Fibroblast of skin of right quadriceps (primary cell): ENCODE results near the gene SYNDIG1.

Source experiments
- DNase-seq: peaks from one replicate; pipeline ENCODE4 v3.0.0-alpha.2; 2013

SYNDIG1 gene

DNA sequence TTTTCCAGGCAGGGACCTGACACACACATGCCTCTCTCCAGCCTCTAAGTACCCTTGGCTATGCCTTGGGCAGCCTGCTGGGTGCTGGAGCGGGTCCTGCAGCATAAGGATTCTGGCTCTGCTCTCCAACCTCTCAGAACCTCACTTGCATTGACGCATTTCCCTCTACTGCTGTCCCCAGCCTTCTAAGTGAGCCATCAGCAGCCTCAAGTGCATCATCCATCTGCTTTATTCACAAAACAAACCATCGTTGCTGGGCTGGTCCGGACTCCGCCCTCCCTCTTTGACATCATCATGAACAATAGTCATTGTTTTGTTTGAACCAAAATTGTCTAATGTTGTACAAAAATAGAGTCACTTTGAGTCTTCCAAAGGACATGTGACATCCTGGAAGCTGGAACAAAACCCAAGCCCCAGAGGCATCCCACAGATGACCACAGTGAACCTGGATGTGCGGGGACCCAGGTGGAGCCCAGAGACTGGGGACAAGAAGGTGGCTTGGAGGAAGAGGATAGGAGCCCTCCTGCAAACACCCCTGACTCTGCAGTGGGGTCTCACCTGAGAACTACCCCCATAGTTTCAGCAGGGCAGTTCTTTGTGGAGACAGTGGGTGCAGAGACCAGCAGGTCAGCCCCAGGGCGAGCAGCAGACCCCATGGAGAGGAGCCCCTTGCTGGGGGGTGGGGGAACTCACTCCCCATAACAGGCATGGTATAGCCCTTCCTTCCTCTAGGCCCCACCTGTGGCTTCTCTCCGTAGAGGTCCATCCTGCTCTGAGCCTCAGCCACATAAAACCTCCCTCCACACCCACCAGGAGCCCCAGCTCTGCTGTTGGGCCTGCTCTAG is 230.1 kb downstream of the SYNDIG1 start:
- DNase-seq, result no peak

DNA sequence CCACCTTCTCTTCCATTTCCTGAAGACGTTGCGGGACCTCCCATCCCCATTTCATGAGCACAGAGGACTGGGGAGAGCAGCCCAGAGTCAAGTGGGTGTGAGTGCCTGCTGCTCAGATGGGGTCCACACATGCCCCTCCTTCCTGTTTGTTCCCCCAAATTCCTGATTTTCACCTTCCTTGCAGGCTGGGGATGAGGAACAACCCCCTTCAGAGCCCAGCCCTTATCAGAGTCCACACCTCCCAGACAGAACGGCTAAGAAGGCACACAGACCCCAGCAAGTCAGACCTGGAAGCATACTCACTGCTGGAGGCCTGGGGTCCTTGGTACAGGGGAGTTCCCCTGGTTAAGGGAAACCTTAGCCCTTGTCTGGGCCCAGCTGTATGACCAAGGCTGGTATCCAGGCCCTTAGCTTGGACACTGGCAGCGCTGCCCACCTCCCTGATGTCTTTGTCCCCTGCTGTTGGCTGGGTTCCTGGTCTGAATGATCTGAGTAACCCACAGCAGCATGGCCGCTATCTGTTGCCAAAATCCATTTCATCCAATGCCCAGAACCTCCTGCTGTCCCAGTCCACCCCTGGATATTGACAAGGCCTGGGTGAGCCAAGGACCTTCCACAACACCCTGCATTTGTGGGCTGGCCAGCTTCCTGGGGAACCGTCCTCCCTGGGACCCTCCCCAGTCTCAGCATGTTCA is 230.9 kb downstream of the SYNDIG1 start:
- no peak for DNase-seq

DNA sequence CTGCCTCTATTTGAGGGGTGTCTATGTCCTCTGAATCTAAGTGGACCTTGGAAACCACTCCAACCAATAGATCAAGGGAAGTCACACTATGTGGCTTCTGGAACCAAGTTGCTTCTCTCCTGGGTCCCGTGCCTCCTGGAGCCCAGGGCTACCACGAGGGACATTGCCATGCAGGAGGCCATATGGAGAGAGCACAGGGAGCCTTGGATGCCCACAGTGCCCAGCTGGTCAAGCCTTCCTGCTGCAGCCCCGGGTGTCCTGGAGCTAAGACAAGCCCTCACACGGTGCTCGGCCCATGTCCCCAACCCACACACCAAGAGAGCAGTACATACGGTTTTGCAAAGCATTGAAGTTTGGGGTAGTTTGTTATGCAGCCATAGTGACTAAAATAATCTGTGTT is 231.6 kb downstream of the SYNDIG1 start:
- DNase-seq, result no peak

DNA sequence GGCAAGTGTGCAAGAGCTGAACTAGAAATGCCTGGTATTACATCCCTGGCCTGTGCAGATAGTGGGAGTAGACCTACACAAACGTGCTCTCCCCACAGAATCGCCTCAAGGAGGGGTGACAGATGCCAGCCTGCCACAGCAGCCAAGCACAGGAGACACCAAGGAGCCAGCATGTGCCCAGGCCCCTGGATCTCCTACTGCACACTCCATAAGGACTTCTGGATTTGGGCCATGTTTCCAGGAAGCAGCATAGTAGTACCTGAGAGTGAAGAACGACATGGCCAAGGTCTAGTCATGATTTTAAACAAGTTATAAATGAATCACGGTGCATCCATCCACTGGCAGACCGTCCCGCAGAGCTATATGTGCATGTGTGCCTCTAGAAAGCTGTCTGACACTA is 232.2 kb downstream of the SYNDIG1 start:
- DNase-seq, result no peak

DNA sequence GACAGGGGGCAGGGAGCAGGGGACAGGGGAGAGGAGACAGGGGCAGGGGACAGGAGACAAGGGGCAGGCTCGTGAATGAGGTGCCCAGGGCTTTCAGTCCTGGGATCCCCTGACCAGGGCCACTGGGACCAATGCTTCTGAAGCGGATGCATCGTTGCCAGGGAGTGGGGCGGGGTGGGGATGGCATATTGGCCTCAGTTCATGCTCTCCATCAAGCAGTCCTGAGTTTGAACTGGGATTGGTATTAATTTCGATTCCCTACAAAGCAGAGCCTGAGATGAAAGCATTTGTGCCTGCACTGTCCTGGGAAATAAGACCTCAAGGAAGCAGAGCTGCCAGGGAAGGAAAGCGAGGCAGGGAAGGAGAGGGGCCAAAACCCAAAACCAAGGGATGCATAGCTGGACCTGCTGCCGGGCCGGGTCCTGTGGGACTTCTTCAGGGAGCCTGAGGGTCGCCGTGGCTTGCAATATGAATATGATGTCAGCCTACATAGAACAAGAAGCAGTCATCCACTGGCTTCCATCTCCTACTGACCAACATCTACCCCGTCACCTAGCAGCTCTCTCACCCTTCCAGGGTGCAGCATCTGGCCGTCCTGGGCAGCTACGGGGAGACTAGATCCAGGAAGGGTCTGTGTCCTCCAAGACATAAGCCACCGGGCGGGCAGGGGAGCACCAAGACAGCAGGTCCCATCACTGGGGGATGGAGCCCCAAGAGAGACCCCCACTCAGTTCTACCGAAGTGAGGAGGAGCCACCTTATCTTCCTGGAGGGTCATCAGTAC is 233.3 kb downstream of the SYNDIG1 start:
- DNase-seq, result no peak

DNA sequence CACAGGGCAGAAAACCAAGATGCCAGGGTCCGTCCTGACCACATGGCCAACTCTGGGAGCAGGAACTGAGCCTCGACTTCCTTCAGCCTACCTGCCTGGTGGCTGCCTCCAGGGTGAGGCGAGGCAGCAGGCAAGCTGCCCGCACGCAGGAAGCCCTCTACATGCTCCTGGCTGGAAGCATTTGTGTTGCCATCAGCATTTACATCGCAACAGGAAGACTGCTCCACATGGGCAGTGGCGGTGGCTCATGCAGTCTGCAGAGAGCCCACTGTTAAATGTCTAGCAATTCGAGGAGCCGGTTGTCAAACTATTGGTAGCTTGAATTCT is 233.8 kb downstream of the SYNDIG1 start:
- no peak for DNase-seq

DNA sequence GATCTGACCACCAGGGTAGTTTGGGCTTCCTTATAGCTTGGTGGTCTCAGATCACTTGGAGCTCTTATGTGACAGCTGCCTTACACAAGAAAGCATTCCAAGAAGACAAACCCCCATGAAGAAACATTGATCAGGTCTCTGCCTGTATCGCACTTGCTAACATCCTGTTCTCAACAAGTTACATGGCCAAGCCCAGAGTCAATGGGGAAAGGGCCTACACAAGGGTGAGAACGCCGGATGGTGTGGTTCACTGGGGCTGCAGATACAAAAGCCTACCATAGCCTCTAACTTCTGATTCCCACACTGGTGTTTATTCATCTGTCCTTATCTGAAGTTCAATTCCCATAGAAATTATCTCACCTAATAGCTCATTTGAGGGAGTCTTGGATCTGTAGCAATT is 235.5 kb downstream of the SYNDIG1 start:
- DNase-seq, result no peak

DNA sequence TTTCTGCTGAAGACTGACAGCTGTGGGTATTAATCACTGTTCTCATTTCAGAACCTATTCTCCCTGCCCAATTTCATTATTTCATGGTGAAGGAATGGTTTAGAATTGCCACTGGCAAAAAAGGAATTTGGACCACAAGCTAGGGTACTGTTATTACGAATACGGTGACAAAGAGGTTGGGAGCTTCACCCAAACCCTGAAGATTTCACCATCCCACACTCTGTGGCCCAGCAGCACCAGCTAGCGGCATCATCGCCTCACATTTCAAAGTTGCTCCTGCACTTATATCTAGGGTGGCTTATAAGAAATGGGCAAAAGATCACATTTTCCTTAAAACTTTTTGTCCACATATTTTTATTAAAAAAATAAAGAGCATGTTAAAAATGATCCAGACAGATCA is 236.1 kb downstream of the SYNDIG1 start:
- DNase-seq, result no peak

DNA sequence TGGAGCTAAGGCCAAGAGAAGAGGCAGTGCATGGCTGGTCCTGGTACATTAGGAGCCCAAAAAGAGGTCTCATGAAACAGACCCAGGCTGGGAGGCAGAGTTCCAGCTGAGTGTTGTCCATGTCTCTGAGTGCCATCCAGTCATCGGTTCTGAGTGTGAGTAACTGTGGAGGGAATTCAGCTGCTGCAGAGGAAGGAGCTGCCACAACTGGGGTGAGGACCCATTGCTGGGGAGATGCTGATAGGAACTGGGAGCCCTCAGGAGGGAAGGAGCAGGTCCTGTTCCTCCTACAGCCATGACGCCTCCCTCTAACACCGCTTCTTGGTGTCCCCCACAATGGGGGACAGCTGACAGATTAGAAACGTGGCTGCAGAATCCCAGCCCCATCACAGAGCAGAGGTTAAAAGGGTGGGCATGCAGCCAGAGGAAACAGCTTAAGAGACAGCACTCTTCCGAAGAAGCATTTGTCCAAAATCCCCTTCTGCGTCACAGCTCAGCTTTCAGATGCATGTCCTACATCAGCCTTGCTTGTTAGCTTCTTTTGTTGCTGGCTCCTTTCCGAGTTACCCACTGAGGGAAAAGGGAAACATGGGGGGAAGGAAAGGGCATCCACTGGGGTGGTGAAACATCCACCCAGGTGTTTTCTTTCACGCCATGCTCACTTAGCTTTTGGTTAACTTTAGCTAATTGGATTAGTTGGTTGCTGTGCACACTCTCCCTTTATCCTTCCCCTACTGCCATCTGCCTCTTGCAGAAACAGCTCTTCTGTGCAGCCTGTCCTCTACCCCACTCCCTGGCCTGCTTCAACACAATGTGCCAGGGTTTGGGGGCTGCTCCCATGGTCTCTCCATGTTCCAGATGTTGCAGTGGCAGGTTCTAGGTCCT is 239.2 kb downstream of the SYNDIG1 start:
- no peak for DNase-seq
